T-cell (primary cell): Measurements from ENCODE around the gene EN2. TPM values are rescaled to one million over a fixed set of nuclear protein-coding genes. Genes with fewer than 3 reads are reported as not detected.

Experiments used
- ATAC-seq, 4 experiments: fragments of 200-7000 bp in 3 of 4; fragments of 150-1000 bp in 1 of 4; cut with Tn5 transposase; replicated peaks in 1 of 4; 1 replicate in 3 of 4; 2 replicates in 1 of 4; pipeline ENCODE4 v1.10.0; 2021; ENCODE audit warnings: moderate library complexity in 3 of 4, mild to moderate bottlenecking in 2 of 4, moderate number of reproducible peaks in 1 of 4
- CTCF ChIA-PET, 2 donors: fragments of 300-600 bp; sonication (Branson Sonifier 250); formaldehyde crosslinking; loops; one replicate each; lab custom pipeline; 2022; ENCODE audit warnings: antibody characterized with exemption in 2 of 2; lab: Charles Lee
- POLR2A ChIA-PET, 2 donors: fragments of 300-600 bp; sonication (Branson Sonifier 250); formaldehyde crosslinking; loops; one replicate each; lab custom pipeline; 2022; ENCODE audit warnings: antibody characterized with exemption in 2 of 2; lab: Charles Lee
- DNase-seq, 35 experiments: peaks; one replicate each; pipeline versions ENCODE4 v3.0.0 to v3.0.0-alpha.2; 2013 to 2023
- H3K27ac ChIP-seq: one replicate; pipeline ENCODE4 v1.5.1; 2013; ENCODE audit warnings: low read length
- H3K27me3 ChIP-seq, 2 experiments: replicated peaks in 1 of 2; 1 replicate in 1 of 2; 2 replicates in 1 of 2; pipeline versions ENCODE4 v1.6.1 to v1.7.0; 2013; ENCODE audit warnings: low read length in 1 of 2, mixed read lengths in 1 of 2; ENCODE audit not compliant: control insufficient read depth in 2 of 2, insufficient read depth in 2 of 2; ENCODE audit errors: extremely low read depth in 1 of 2
- H3K36me3 ChIP-seq, 2 donors: 1 replicate in 1 of 2; 2 replicates in 1 of 2; pipeline versions ENCODE4 v1.6.1 to v1.7.0; 2013; ENCODE audit warnings: low read length in 1 of 2; ENCODE audit not compliant: control insufficient read depth in 2 of 2, insufficient read depth in 1 of 2; ENCODE audit errors: extremely low read depth in 1 of 2
- H3K4me1 ChIP-seq, 2 experiments: 1 replicate in 1 of 2; 2 replicates in 1 of 2; pipeline versions ENCODE4 v1.6.1 to v1.7.0; 2013; ENCODE audit warnings: low read length in 2 of 2, mixed read lengths in 1 of 2; ENCODE audit not compliant: insufficient read depth in 2 of 2, control insufficient read depth in 1 of 2; ENCODE audit errors: extremely low read depth in 1 of 2
- H3K4me3 ChIP-seq, 2 donors: 1 replicate in 1 of 2; 2 replicates in 1 of 2; pipeline versions ENCODE4 v1.5.1 to v1.7.0; 2013; ENCODE audit warnings: mild to moderate bottlenecking in 2 of 2, low read length in 1 of 2, moderate library complexity in 1 of 2; ENCODE audit not compliant: control insufficient read depth in 1 of 2; ENCODE audit errors: extremely low read depth in 1 of 2
- H3K9me3 ChIP-seq: 2 replicates; pipeline ENCODE4 v1.7.0; 2013
- H3K27ac Mint-ChIP-seq, 2 donors: one replicate each; pipeline ENCODE4 v1.8.0; 2020 to 2021; ENCODE audit warnings: mild to moderate bottlenecking in 2 of 2, mixed read lengths in 2 of 2
- H3K27me3 Mint-ChIP-seq, 2 donors: one replicate each; pipeline ENCODE4 v1.8.0; 2021 to 2022; ENCODE audit warnings: mixed read lengths in 2 of 2
- H3K36me3 Mint-ChIP-seq: one replicate; pipeline ENCODE4 v1.8.0; 2021; ENCODE audit warnings: mixed read lengths
- H3K4me1 Mint-ChIP-seq, 3 donors: one replicate each; pipeline ENCODE4 v1.8.0; 2020 to 2022; ENCODE audit warnings: mixed read lengths in 3 of 3, mild to moderate bottlenecking in 1 of 3
- H3K4me3 Mint-ChIP-seq, 3 donors: one replicate each; pipeline ENCODE4 v1.8.0; 2020 to 2022; ENCODE audit warnings: mild to moderate bottlenecking in 3 of 3, mixed read lengths in 3 of 3, moderate library complexity in 3 of 3
- H3K9me3 Mint-ChIP-seq, 3 donors: one replicate each; pipeline ENCODE4 v1.8.0; 2020 to 2022; ENCODE audit warnings: mixed read lengths in 3 of 3
- whole genome bisulfite sequencing: methylation state at CpG from one replicate; pipeline ENCODE4 v1.1.5; 2013; ENCODE audit warnings: missing lambda C conversion rate; ENCODE audit not compliant: insufficient coverage; 5-methylcytosine and 5-hydroxymethylcytosine counted together
- total RNA-seq, 35 experiments: library from RNA in 6 of 35; stranded (reverse) in 6 of 35; fragments of 120-200 nt in 1 of 35; gene quantifications; one replicate each; pipeline versions ENCODE4 v1.2.1 to v1.2.4 and lab custom pipeline; 2013 to 2026

EN2 gene
- total RNA-seq, 5 donors from 2014 or later (not counting 1 experiment from before 2014, with no cell fraction given), result not detected

DNA sequence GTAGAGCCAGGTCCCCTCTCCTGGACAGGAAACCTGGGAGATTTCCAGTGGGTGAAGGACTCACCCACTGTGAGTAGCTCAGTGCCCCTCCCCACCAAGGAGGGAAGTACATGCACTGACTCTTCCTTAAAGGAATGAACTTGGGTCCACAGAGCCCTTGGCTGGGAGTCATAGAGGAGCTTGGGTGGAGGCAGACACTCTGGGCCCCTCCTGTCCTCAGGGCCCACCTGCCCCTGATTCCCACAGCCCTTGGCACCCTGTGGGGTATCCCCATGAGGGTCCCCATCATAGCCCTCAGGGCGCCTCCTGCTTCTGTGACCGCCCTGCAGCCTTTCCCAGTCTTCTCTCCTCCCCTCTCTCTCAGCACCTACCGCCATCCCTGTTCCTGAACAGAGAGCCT is 3.7 kb downstream of the EN2 start:
- peaks cover 2 to 32% of the 10 kb centered on the region in 2 experiments for H3K4me1 ChIP-seq
- DNase-seq (no peak), ATAC-seq (no peak)
- peaks cover 50 to 77% of the 10 kb centered on the region in 2 donors for H3K27me3 Mint-ChIP-seq
- H3K4me3 Mint-ChIP-seq, result no peak overlapping the region
- peaks cover 24 to 81% of the 10 kb centered on the region in 2 experiments for H3K27me3 ChIP-seq
- ChIA-PET CTCF (no interaction called here), POLR2A (no interaction called here)
- H3K4me3 ChIP-seq, result no peak overlapping the region
- no peaks in the 10 kb centered on the region for H3K36me3 Mint-ChIP-seq
- no peak overlapping the region for H3K27ac Mint-ChIP-seq
- H3K4me1 Mint-ChIP-seq, result peaks cover 14 to 24% (median 18%) of the 10 kb centered on the region in 3 donors
- H3K27ac ChIP-seq, result no peak overlapping the region
- no CpG with 5 or more reads among the region's 3 CpGs for WGBS
- no peaks in the 10 kb centered on the region for H3K9me3 Mint-ChIP-seq
- no peaks in the 10 kb centered on the region for H3K9me3 ChIP-seq
- no peaks in the 10 kb centered on the region for H3K36me3 ChIP-seq

GRCh38 chr7:155462163-155462735 is 4.3 kb downstream of the EN2 start:
- Mint-ChIP-seq H3K4me1 (peaks cover 10 to 22% (median 18%) of the 10 kb centered on the region in 3 donors), H3K9me3 (no peaks in the 10 kb centered on the region), H3K36me3 (no peaks in the 10 kb centered on the region), H3K27ac (peak overlapping the region in 1 of 2 donors; percentile 3), H3K4me3 (no peak overlapping the region), H3K27me3 (peaks cover 45 to 76% of the 10 kb centered on the region in 2 donors)
- H3K27me3 ChIP-seq, result peaks cover 22 to 81% of the 10 kb centered on the region in 2 experiments
- ChIA-PET POLR2A (no interaction called here), CTCF (interaction anchor here in 1 of 2 donors (0.6 kb wide), 1 partner anchor 139 kb away, joined by 4 read pairs; no protein-coding TSS in a partner anchor)
- no peak overlapping the region for H3K4me3 ChIP-seq
- ATAC-seq, result no peak
- H3K36me3 ChIP-seq, result no peaks in the 10 kb centered on the region
- H3K4me1 ChIP-seq, result peaks cover 2 to 33% of the 10 kb centered on the region in 2 experiments
- H3K9me3 ChIP-seq, result no peaks in the 10 kb centered on the region
- DNase-seq, result no peak
- no peak overlapping the region for H3K27ac ChIP-seq
- 17% methylated on average over 28 of the region's 33 CpGs for WGBS

DNA sequence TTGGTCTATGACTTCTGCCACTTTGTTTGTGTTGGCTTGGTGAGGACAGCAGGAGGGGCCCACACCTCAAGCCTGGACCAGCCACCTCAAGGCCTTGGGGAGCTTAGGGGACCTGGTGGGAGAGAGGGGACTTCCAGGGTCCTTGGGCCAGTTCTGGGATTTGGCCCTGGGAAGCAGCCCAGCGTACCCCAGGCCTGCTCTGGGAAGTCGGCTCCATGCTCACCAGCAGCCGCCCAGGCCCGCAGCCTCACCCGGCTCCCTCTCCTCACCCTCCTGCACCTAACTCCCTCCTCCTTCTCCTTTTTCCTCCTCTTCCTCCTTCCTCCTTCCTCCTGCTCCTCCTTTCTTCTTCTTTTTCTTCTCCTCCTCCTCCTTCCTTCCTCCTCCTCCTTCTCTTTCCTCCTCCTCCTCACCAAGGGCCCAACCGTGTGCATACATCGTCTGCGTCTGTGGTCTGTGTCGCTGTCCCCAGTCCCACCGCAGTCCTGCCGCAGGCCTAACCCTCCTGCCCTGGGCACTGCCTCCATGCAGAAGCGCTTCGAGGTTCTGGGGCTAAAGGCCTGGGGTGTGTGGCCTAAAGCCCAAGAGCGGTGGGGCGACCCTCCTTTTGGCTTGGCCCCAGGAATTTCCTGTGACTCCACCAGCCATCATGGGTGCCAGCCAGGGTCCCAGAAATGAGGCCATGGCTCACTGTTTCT is 5.3 kb downstream of the EN2 start:
- peaks cover 3 to 40% of the 10 kb centered on the region in 2 experiments for H3K4me1 ChIP-seq
- no peaks in the 10 kb centered on the region for H3K9me3 ChIP-seq
- H3K9me3 Mint-ChIP-seq, result no peaks in the 10 kb centered on the region
- ChIA-PET CTCF (interaction anchor here in 1 of 2 donors (0.6 kb wide), 1 partner anchor 138 kb away, joined by 4 read pairs; no protein-coding TSS in a partner anchor), POLR2A (no interaction called here)
- H3K27me3 Mint-ChIP-seq, result peaks cover 45 to 78% of the 10 kb centered on the region in 2 donors
- 20% methylated on average over 14 of the region's 15 CpGs for WGBS
- peaks cover 10 to 25% (median 21%) of the 10 kb centered on the region in 3 donors for H3K4me1 Mint-ChIP-seq
- H3K27ac Mint-ChIP-seq, result no peak overlapping the region
- peaks cover 23 to 89% of the 10 kb centered on the region in 2 experiments for H3K27me3 ChIP-seq
- DNase-seq (no peak), ATAC-seq (no peak)
- no peak overlapping the region for H3K4me3 ChIP-seq
- no peak overlapping the region for H3K27ac ChIP-seq
- no peaks in the 10 kb centered on the region for H3K36me3 Mint-ChIP-seq
- H3K36me3 ChIP-seq, result no peaks in the 10 kb centered on the region
- no peak overlapping the region for H3K4me3 Mint-ChIP-seq

DNA sequence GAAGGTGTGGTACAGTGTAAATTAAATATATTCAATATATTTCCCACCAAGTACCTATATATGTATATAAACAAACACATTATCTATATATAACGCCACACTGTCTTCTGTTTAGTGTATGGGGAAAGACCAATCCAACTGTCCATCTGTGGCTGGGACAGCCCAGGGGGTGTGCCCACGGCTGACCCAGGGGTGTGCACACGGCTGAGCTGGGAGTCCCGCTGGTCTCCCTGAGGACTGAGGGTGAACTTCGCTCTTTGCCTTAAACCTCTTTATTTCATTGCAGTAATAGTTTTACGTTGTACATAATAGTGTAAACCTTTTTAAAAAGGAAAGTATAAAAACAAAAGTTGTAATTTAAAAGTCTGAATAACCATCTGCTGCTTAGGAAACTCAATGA is 6.3 kb downstream of the EN2 start:
- WGBS, result 0% methylated on average over 1 of the region's 6 CpGs

DNA sequence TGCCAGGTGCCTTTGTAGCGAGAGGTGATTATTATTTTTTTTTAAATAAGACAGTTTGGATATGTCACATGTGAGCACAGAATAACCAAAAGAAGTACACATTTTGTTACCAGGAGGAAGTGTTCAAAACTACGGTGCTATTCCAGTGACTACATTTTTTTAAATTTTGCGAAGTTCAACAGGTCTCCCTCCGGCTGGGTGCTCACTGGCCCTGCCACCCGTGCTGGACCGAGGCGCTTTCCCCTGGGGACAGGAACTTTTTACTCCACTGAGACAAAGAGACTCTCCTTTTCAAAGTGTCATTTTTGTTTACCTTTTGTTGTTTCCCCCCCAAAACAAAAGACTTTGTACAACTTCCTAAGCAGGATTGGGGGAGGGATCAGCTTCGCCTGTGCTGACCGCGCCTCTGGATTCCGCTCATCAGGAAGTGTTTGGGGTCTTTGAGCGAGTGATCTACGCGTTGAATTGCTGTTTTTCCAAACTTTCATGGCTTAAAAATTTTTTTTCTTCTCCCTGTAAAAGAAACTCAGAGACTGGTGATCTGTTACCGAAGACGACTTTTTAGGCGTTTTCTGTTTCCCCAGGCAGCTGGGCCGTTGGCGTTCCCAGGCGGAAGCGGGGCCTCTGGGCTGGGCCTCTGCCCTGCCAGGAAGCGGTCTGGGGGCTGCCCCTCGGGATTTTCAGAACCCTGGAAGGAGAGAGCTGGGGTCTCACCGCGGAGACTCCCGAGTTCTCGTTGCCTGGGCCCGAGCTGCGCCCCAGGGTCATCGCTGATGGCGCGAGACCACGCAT is 7.2 kb downstream of the EN2 start:
- peak overlapping the region in 1 of 2 donors; percentile 17 for H3K4me3 ChIP-seq
- peaks cover 10 to 23% (median 21%) of the 10 kb centered on the region in 3 donors for H3K4me1 Mint-ChIP-seq
- peaks cover 51 to 85% of the 10 kb centered on the region in 2 donors for H3K27me3 Mint-ChIP-seq
- 13% methylated on average over 30 of the region's 33 CpGs for WGBS
- H3K36me3 Mint-ChIP-seq, result no peaks in the 10 kb centered on the region
- peak overlapping the region in 1 of 2 donors; percentile 8 for H3K27ac Mint-ChIP-seq
- H3K27ac ChIP-seq, result no peak overlapping the region
- H3K36me3 ChIP-seq, result no peaks in the 10 kb centered on the region
- H3K4me1 ChIP-seq, result peaks cover 2 to 34% of the 10 kb centered on the region in 2 experiments
- CTCF ChIA-PET, result interaction anchor here in 1 of 2 donors (0.7 kb wide), 1 partner anchor 120 kb away, joined by 5 read pairs; no protein-coding TSS in a partner anchor
- ATAC-seq (no peak), DNase-seq (no peak)
- H3K9me3 ChIP-seq, result no peaks in the 10 kb centered on the region
- POLR2A ChIA-PET, result no interaction called here
- H3K4me3 Mint-ChIP-seq, result no peak overlapping the region
- H3K9me3 Mint-ChIP-seq, result no peaks in the 10 kb centered on the region
- peaks cover 24 to 94% of the 10 kb centered on the region in 2 experiments for H3K27me3 ChIP-seq

More for the DNA sequence above, 6.3 kb downstream of the EN2 start:
- ATAC-seq (no peak), DNase-seq (no peak)
- H3K4me1 Mint-ChIP-seq, result peaks cover 10 to 30% (median 28%) of the 10 kb centered on the region in 3 donors
- no peak overlapping the region for H3K4me3 Mint-ChIP-seq
- H3K9me3 ChIP-seq, result no peaks in the 10 kb centered on the region
- H3K9me3 Mint-ChIP-seq, result no peaks in the 10 kb centered on the region
- no peaks in the 10 kb centered on the region for H3K36me3 ChIP-seq
- ChIA-PET CTCF (no interaction called here), POLR2A (no interaction called here)
- peaks cover 53 to 85% of the 10 kb centered on the region in 2 donors for H3K27me3 Mint-ChIP-seq
- peaks cover 21 to 94% of the 10 kb centered on the region in 2 experiments for H3K27me3 ChIP-seq
- H3K4me1 ChIP-seq, result peaks cover 2 to 39% of the 10 kb centered on the region in 2 experiments
- H3K36me3 Mint-ChIP-seq, result no peaks in the 10 kb centered on the region
- no peak overlapping the region for H3K27ac Mint-ChIP-seq
- H3K4me3 ChIP-seq, result no peak overlapping the region
- H3K27ac ChIP-seq, result no peak overlapping the region

DNA sequence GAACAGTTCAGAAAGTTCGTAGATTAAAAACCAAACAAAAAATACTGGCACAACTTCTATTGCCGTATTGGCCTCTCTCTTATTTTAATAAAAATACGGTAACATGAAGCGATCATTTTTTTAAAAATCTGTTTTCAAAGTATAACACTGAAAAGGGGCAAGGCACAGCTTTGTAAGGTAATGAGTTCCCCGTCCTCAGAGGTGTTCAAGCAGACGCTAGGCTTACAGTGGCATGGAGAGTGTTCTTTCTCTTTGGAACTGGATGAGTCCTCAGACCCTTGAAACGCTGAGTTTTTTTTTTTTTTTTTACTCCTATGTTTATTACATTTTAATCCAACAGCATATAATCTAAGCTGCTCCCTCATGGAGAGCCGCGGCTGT is 7.8 kb downstream of the EN2 start:
- Mint-ChIP-seq H3K27me3 (peaks cover 57 to 86% of the 10 kb centered on the region in 2 donors), H3K36me3 (no peaks in the 10 kb centered on the region), H3K9me3 (no peaks in the 10 kb centered on the region), H3K4me1 (peaks cover 10 to 23% (median 21%) of the 10 kb centered on the region in 3 donors), H3K27ac (no peak overlapping the region), H3K4me3 (no peak overlapping the region)
- peaks cover 2 to 34% of the 10 kb centered on the region in 2 experiments for H3K4me1 ChIP-seq
- no peak for ATAC-seq
- H3K4me3 ChIP-seq, result no peak overlapping the region
- H3K36me3 ChIP-seq, result no peaks in the 10 kb centered on the region
- 17% methylated on average over 2 of the region's 9 CpGs for WGBS
- no peak for DNase-seq
- no peak overlapping the region for H3K27ac ChIP-seq
- CTCF ChIA-PET, result interaction anchor here in 1 of 2 donors (0.7 kb wide), 1 partner anchor 121 kb away, joined by 5 read pairs; no protein-coding TSS in a partner anchor
- POLR2A ChIA-PET, result no interaction called here
- no peaks in the 10 kb centered on the region for H3K9me3 ChIP-seq
- peaks cover 27 to 94% of the 10 kb centered on the region in 2 experiments for H3K27me3 ChIP-seq
